Thymus (tissue), 11 donors: ENCODE data around the gene SLC37A1. TPM values are rescaled to one million over a fixed set of nuclear protein-coding genes. Genes with fewer than 3 reads are reported as not detected.
A peak's percentile ranks its signal among the peaks of the same experiment; 100 is the strongest.

ENCODE experiments used
- DNase-seq, 9 donors: peaks; one replicate each; pipeline ENCODE4 v3.0.0-alpha.2; 2013; ENCODE audit warnings: low spot score in 9 of 9, low read depth in 6 of 9, missing footprints in 1 of 9
- H3K27ac ChIP-seq, 2 donors: one replicate each; pipeline ENCODE4 v1.5.1; 2013; ENCODE audit warnings: control low read depth in 1 of 2, low read depth in 1 of 2, low read length in 1 of 2, mild to moderate bottlenecking in 1 of 2, moderate library complexity in 1 of 2
- H3K27me3 ChIP-seq, 2 donors: one replicate each; pipeline ENCODE4 v1.5.1; 2013; ENCODE audit warnings: low read length in 1 of 2; ENCODE audit not compliant: control insufficient read depth in 2 of 2, insufficient read depth in 1 of 2
- H3K36me3 ChIP-seq, 2 donors: one replicate each; pipeline ENCODE4 v1.5.1; 2013; ENCODE audit warnings: low read length in 1 of 2, mild to moderate bottlenecking in 1 of 2, moderate library complexity in 1 of 2; ENCODE audit not compliant: control insufficient read depth in 2 of 2, insufficient read depth in 2 of 2
- H3K4me1 ChIP-seq, 2 donors: one replicate each; pipeline ENCODE4 v1.5.1; 2013; ENCODE audit warnings: low read length in 2 of 2; ENCODE audit not compliant: control insufficient read depth in 2 of 2, insufficient read depth in 2 of 2
- H3K4me3 ChIP-seq, 2 donors: one replicate each; pipeline ENCODE4 v1.5.1; 2013; ENCODE audit warnings: low read length in 2 of 2, control low read depth in 1 of 2, mild to moderate bottlenecking in 1 of 2
- H3K9me3 ChIP-seq, 2 donors: one replicate each; pipeline ENCODE4 v1.5.1; 2013; ENCODE audit warnings: low read length in 1 of 2, mild to moderate bottlenecking in 1 of 2; ENCODE audit not compliant: control insufficient read depth in 2 of 2, insufficient read depth in 1 of 2
- WGBS: extraction: QIAGEN DNeasy Blood & Tissue Kit; methylation state at CpG from one replicate; pipeline ENCODE4 v1.1.7; 2013; 5-methylcytosine and 5-hydroxymethylcytosine counted together
- polyA plus RNA-seq: library from polyadenylated mRNA; stranded (reverse); fragments of 200-250 nt; gene quantifications from one replicate; pipeline ENCODE4 v1.2.3, GENCODE V29; 2013
- total RNA-seq: library from RNA; stranded (reverse); fragments of 120-200 nt; gene quantifications from one replicate; pipeline ENCODE4 v1.2.4, GENCODE V29; 2013
- donor health status: healthy.

The SLC37A1 gene
- total and polyA plus RNA-seq, 2 donors = 9.0 to 9.2 TPM

- H3K27ac ChIP-seq = no peak overlapping the region
- peaks cover 23 to 46% of the 10 kb centered on the region in 2 donors for H3K4me1 ChIP-seq
- no peak for DNase-seq
These were observed 12.7 kb downstream of the SLC37A1 start for GRCh38 chr21:42526379-42526727.

GRCh38 chr21:42527127-42527488 lies 13.5 kb downstream of the SLC37A1 start:
- H3K4me1 ChIP-seq = peaks cover 23 to 46% of the 10 kb centered on the region in 2 donors
- peak overlapping the region in 1 of 2 donors; percentile 64 for H3K27ac ChIP-seq

More at GRCh38 chr21:42526379-42526727, 12.7 kb downstream of the SLC37A1 start:
- Histone ChIP-seq H3K36me3 (peaks cover 15 to 34% of the 10 kb centered on the region in 2 donors), H3K9me3 (no peaks in the 10 kb centered on the region), H3K27me3 (peaks cover 0 to 4% of the 10 kb centered on the region in 2 donors), H3K4me3 (no peak overlapping the region)
- 82% methylated on average over 9 of the region's 9 CpGs for WGBS

GRCh38 chr21:42527489-42528158 lies 14.0 kb downstream of the SLC37A1 start:
- WGBS = 10% methylated on average over 13 of the region's 13 CpGs
- Histone ChIP-seq H3K36me3 (peaks cover 4 to 25% of the 10 kb centered on the region in 2 donors), H3K9me3 (no peaks in the 10 kb centered on the region), H3K4me3 (peak overlapping the region in 1 of 2 donors; percentile 9), H3K4me1 (peaks cover 23 to 46% of the 10 kb centered on the region in 2 donors), H3K27me3 (peaks cover 0 to 4% of the 10 kb centered on the region in 2 donors), H3K27ac (peak overlapping the region; percentile 22 to 64)
- peak in 8 of 9 donors; percentile 42 to 91 (median 70) for DNase-seq

More at GRCh38 chr21:42527127-42527488, 13.5 kb downstream of the SLC37A1 start:
- H3K36me3 ChIP-seq = peaks cover 9 to 26% of the 10 kb centered on the region in 2 donors
- no peak for DNase-seq
- WGBS = 83% methylated on average over 8 of the region's 8 CpGs
- no peak overlapping the region for H3K4me3 ChIP-seq
- peaks cover 0 to 4% of the 10 kb centered on the region in 2 donors for H3K27me3 ChIP-seq
- H3K9me3 ChIP-seq = no peaks in the 10 kb centered on the region

- no peak overlapping the region for H3K4me3 ChIP-seq
- WGBS = 95% methylated on average over 5 of the region's 5 CpGs
- no peak for DNase-seq
- H3K27me3 ChIP-seq = peaks cover 0 to 4% of the 10 kb centered on the region in 2 donors
- peaks cover 0 to 21% of the 10 kb centered on the region in 2 donors for H3K36me3 ChIP-seq
- H3K4me1 ChIP-seq = peaks cover 31 to 44% of the 10 kb centered on the region in 2 donors
- H3K9me3 ChIP-seq = no peaks in the 10 kb centered on the region
- no peak overlapping the region for H3K27ac ChIP-seq
These were observed 16.5 kb downstream of the SLC37A1 start for GRCh38 chr21:42530167-42530518.

- H3K27ac ChIP-seq = no peak overlapping the region
- DNase-seq = no peak
- H3K9me3 ChIP-seq = no peaks in the 10 kb centered on the region
- H3K4me1 ChIP-seq = peaks cover 23 to 42% of the 10 kb centered on the region in 2 donors
- H3K4me3 ChIP-seq = no peak overlapping the region
- H3K36me3 ChIP-seq = peaks cover 7 to 30% of the 10 kb centered on the region in 2 donors
- H3K27me3 ChIP-seq = no peaks in the 10 kb centered on the region
- 99% methylated on average over 8 of the region's 8 CpGs for WGBS
These were observed 18.1 kb downstream of the SLC37A1 start for GRCh38 chr21:42531771-42532170.

GRCh38 chr21:42532466-42533181 lies 19.0 kb downstream of the SLC37A1 start:
- no peak overlapping the region for H3K27ac ChIP-seq
- H3K9me3 ChIP-seq = no peaks in the 10 kb centered on the region
- H3K27me3 ChIP-seq = no peaks in the 10 kb centered on the region
- H3K4me3 ChIP-seq = no peak overlapping the region
- H3K36me3 ChIP-seq = peaks cover 7 to 30% of the 10 kb centered on the region in 2 donors
- 80% methylated on average over 18 of the region's 18 CpGs for WGBS
- no peak for DNase-seq
- H3K4me1 ChIP-seq = peaks cover 14 to 42% of the 10 kb centered on the region in 2 donors

- peaks cover 7 to 30% of the 10 kb centered on the region in 2 donors for H3K36me3 ChIP-seq
- DNase-seq = no peak
- no peaks in the 10 kb centered on the region for H3K9me3 ChIP-seq
- H3K27me3 ChIP-seq = no peaks in the 10 kb centered on the region
- WGBS = over 99% methylated on average over 13 of the region's 13 CpGs
- H3K4me3 ChIP-seq = no peak overlapping the region
- H3K4me1 ChIP-seq = peaks cover 10 to 42% of the 10 kb centered on the region in 2 donors
- H3K27ac ChIP-seq = no peak overlapping the region
These were observed 19.8 kb downstream of the SLC37A1 start for GRCh38 chr21:42533306-42533962.

GRCh38 chr21:42533963-42534355 lies 20.3 kb downstream of the SLC37A1 start:
- H3K27me3 ChIP-seq = no peaks in the 10 kb centered on the region
- no peak overlapping the region for H3K4me3 ChIP-seq
- peaks cover 7 to 30% of the 10 kb centered on the region in 2 donors for H3K36me3 ChIP-seq
- no peak for DNase-seq
- H3K27ac ChIP-seq = no peak overlapping the region
- H3K4me1 ChIP-seq = peaks cover 10 to 45% of the 10 kb centered on the region in 2 donors
- 86% methylated on average over 4 of the region's 4 CpGs for WGBS
- H3K9me3 ChIP-seq = no peaks in the 10 kb centered on the region
